Stimulated activated CD8-positive, alpha-beta memory T cell treated with anti-CD3 and anti-CD28 coated beads, Interleukin-15, amount 100 ng/mL, for 4 hours (primary cell): ENCODE results near the gene NDUFV2.
A peak's percentile ranks its signal among the peaks of the same experiment; 100 is the strongest.
"Not testable (repeated sequence)": the region's sequence is repeated elsewhere in the genome, so short reads cannot be mapped to it uniquely, and the experiment has no call there.

Experiments
- DNase-seq, 2 donors: peaks; one replicate each; pipeline ENCODE4 v3.0.0-alpha.2; 2020; ENCODE audit warnings: low read depth in 2 of 2

The NDUFV2 gene

DNA sequence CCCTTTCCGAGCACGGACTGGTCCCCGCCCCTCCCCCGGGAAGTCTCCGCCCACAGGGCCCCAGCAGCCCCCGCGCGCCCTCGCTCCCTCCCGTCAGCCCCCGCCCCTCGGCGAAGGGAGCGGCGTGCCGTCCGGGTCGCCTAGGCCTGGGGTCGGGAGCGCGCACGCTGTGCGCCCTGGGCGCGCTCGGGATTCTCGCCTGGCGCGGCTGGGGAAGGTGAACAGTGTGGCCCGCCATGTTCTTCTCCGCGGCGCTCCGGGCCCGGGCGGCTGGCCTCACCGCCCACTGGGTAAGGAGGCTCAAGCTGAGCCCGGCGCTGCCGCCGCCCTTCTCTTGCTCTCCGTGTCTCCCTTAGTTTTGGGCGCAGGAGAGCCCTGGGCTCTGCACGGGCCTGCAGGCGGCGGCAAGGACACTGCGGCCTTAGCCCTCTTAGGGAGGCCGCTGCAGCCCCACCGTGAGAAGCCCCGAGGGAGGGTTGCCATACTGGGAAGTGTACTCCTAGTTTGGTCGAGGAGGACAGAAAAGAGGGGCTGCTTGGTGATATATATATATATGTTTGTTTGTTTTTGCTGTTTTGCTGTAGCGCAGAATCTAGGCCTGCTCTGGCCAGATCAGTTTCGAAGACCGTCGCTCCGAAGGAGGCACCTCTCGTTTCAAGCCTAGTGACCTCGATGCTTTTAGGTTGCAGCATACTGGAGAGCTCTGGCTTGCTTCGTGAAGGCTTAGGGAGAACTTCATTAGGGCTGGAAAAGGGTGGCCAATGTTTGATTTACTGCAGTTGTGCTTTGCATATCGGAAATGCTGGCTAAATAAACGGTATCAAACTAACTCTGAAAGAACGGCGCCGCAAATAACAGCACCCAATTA is at the start of gene NDUFV2:
TSS of gene NDUFV2 (plus strand) at position 192 of the 868 bp plus-strand sequence. CDS start at position 237, 45 bp downstream.
- DNase-seq, result peak; percentile 93 to 96

DNA sequence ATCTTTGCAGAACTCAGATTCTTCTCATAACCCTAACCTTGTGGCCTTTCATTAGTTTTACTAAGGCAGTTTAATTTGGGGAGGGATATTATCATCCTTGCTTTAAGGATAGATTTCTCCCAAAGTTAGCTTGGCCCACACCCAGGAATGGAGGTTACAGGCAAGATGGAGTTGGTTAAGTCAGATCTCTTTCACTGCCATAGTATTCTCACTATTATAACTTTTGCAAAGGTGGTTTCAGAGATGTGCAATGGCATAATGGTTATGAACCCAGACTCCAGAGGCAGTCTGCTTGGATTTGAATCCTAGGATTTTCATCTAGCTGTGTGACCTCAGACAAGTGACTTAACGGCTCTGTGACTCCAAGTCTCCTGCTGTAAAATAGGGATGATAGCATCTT is 48.7 kb upstream of the NDUFV2 start:
- no peak for DNase-seq

DNA sequence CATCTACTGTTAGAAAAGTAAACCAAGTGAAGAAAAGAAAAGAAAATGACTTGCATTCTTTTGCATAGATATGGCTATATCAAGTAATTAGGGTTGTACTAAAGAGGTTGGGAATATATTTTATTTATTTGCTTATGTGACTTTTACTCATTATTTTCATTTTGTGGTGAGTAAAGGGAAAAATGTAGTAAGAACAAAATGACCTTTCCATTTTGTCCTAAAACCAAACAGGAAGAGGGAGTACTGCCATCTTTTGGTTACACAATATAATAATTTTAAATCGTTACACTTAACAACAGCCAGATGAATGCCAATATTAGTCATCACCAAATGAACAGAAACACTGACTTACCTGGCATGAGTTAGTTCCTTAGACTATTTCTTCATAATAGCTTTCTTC is 47.3 kb upstream of the NDUFV2 start:
- DNase-seq, result no peak

DNA sequence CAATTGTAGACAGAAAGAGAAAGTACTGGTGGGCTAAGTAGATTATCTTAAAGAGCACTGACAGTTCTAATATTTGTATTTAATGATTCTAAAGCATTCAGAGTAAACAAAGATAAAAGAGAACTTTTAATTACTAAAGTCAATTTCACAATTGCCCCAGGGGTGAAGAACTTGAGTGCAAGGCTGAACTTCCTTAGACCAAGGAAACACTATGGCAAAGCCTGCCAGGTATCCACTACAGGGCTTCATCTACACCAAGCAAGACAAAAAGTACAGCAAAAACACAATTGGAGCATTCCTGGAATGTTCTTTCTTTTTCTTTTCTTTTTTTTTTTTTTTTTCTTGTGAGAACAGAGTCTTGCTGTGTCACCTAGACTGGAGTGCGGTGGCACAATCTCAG is 46.9 kb upstream of the NDUFV2 start:
- DNase-seq, result no peak

DNA sequence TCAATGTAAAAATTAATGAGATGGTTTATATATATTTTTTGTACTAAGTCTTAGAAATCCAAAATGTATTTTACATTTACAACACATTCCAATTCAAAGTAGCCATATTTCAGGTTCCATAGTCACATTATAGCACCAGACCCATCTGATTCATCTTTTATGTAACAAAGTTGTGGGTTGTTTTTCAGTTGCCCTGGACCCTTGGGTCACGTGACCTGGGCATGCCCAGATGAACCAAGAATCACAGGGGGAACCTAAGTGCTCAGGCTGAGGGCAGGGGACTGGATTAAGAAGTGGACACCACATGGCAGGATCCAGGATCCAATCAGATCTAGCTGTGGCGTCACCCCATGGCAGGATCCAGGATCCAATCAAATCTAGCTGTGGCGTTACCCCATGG is 44.9 kb upstream of the NDUFV2 start:
- no peak for DNase-seq

DNA sequence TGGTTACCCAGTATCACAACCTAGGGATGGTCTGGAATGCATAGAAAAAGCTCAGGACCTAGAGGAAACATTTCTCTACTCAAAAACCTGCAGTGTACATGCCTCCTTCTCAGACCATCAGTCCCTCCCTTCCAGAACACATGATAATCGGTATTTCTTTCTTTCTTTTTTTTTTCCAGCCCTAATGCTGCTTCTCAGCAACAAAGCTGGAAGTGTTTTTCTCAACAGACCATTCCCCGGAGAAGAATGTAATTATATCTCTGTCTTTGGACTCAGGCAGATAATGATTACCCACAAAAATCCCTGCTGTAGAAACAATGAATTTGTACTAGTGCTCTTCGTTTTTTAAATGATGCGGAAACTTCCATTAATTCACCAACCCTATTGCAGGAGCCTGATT is 44.1 kb upstream of the NDUFV2 start:
- no peak for DNase-seq

DNA sequence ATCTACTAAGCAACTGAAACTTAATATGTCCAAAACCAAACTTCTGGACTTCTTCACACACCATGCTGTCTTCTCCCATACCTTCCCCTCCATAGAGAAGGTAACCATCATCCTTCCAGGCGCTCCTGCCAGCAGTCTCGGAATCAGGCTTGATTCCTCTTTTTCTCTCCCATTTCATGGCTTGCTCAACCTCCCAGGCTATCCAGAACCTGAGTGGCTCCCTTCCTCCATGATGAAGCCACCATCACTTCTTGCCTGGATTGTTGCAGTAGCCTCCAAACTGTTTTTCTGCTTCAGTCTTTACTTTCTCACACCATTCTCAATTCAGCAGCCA is 40.1 kb upstream of the NDUFV2 start:
- no peak for DNase-seq

DNA sequence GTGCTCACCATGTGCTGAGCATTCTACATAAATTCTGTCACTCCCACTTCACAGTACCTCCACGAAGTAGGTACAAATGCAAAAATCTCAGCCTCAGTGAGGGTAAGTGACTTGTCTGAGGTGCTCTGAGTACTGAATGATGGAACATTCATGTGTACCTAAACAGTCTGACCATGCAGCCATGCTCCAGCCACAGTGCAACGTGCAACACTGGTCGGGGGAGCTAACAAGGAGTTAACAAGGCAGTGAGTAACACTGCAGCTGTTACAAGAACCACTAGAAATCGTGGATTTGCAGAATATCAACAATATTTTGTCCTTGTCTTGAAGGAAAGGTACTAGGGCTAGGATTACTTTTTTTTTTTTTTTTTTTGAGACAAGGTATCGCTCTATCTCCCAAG is 36.6 kb upstream of the NDUFV2 start:
- DNase-seq, result no peak

DNA sequence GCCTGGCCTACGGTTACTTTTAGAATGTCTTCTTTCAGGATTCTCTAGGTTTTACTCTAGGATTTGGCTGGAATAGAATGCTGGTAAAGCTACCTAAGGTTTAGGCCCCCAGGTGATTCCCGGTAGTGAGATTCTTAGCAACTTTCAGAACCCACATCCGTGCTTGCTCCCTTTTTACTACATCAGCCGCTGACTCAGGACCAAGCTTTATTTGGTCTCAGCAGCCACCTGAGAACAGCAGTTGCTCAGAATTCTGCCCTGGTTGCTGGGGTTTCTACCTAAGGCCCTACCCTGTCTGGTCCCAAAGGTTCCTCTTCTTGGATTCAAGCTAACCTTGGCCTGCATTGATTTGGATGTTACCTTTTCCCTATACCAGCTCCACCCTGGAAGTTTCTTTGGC is 36.1 kb upstream of the NDUFV2 start:
- no peak for DNase-seq

DNA sequence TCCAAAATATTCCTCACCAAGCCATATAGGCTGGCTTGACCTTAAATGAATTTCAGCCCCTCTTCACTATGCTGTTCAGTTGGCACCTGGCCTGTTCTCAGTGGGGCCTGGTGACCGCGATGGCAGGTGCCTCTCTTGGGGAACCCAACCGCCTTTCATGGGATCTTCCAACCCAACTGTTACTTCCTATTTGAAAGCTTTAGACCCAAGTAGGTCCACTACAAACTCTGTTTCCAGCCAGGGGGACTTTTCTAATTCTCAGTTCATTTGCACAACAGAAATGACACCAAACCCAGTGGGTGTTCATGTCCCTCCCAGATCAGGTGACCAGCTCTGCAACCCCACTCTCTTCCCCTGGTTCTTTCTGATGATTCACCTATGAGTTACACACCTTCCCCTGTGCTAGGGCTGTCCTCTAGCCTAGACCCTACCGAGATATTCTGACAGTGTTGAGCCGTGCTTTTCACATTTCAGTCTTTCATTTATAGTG is 35.6 kb upstream of the NDUFV2 start:
- no peak for DNase-seq

DNA sequence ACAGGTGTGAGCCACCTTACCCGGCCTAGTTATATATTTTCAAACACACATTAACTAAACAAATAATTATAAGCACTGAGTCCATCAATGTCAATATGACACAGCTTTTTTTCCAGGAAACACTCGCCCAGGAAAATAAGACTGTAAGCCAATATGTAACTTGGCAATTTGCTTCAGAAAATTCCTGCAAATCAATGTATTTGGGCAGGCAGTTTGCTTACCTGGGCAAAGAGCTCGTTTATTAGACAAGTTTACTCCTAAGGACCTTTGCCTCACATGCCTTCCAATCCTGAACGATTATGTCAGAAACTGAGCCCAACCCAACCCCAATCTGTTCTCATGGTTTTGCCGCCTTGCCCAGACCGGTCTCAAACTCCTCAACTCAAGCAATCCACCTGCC is 34.7 kb upstream of the NDUFV2 start:
- DNase-seq, result no peak

DNA sequence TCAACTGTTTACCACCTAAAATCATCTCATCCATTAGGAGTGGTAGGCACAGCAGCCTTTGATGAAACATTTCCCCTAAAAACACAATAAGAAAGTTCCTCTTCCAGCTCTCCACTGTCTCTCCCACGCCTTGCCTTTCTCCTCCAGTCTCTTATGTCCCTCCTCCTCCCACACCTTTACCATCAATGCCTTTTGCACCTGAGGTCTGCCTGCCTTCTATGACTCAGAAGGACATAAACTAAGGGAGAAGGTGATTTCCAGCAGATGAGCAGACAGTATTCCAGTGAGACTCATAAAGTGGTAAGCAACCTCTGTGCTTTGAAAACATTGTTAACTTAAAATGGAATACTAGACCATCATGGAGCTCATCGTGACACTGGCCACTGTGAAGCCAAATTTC is 34.2 kb upstream of the NDUFV2 start:
- no peak for DNase-seq

DNA sequence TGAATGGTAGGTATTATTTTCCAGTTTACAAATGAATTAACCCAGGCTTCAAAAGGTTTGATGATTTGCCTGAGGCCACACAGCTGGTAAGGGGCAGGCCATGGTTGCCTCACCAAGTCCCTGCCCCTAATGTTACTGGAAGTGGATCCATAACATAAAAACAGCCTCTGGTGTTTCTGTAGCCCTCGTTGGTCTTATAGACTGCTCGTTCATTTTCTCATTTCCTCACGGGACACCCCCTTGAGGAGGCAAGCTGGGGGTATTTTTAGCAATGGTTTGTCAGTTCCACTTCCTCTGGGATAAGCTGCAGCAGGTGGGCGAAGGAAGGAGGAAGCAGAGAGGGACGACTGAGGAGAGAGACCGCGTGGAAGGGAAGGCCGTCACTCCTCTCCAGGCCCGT is 32.9 kb upstream of the NDUFV2 start:
- no peak for DNase-seq

DNA sequence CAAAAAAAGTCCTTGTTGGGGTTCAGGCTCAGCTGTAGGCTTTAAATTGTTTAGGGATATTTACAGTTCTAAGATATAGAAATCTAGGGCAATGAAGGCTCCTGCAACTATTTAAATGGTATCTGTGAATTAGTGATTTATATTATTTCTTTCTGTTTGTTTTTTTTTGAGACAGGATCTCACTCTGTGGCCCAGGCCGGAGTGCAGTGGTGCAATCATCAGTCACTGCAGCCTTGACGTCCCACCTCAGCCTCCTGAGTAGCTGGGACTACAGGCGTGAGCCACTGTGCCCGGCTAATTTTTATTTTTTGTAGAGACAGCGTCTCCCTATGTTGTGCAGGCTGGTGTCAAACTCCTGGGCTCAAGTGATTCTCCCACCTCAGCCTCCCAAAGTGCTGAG is 32.3 kb upstream of the NDUFV2 start:
- no peak for DNase-seq

DNA sequence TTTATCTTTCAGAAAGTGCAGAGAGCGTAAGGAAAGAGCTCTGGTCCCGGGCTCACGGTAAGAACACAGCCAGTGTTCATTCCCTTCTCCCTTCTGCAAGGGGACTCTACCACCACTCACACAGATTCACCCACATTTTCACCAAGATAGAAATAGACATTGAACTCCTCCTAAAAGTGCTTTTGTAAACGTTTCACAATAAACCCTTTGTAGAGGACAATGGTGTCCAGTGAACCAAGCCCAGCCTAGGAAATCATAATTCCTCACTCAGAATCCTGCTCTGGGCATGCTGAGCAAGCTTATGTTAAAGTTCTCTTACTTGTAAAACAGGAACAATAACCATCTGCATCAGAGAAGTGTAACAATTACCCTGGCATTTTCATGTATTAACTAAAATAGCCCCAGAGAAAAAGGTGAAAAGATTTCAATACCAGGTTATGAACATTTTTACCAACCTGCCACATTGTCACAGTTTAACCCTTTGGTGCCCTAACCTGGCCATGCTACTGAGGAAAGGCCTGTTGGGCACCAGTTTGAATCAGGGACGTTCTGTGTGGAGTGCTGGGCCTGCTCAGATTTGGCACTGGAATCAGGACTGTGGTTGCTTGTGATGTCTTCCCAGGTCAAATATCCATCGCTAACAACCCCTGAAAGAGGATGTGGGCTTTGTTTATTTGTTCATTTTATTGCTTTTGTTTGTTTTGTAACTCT is 22.5 kb upstream of the NDUFV2 start:
- no peak for DNase-seq

DNA sequence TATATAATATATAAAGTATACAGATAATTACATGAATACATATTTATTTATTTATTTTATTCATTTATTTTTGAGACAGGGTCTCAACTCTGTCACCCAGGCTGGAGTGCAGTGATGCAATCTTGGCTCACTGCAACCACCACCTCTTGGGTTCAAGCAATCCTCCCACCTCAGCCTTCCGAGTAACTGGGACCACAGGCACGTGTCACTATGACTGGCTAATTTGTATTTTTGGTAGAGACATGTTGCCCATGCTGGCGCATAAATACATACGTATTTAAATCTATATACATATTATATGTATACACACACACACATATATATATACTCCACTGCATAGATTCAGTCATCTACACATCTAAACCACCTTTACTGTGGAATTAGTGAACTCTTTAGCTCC is 20.6 kb upstream of the NDUFV2 start:
- DNase-seq, result no peak

DNA sequence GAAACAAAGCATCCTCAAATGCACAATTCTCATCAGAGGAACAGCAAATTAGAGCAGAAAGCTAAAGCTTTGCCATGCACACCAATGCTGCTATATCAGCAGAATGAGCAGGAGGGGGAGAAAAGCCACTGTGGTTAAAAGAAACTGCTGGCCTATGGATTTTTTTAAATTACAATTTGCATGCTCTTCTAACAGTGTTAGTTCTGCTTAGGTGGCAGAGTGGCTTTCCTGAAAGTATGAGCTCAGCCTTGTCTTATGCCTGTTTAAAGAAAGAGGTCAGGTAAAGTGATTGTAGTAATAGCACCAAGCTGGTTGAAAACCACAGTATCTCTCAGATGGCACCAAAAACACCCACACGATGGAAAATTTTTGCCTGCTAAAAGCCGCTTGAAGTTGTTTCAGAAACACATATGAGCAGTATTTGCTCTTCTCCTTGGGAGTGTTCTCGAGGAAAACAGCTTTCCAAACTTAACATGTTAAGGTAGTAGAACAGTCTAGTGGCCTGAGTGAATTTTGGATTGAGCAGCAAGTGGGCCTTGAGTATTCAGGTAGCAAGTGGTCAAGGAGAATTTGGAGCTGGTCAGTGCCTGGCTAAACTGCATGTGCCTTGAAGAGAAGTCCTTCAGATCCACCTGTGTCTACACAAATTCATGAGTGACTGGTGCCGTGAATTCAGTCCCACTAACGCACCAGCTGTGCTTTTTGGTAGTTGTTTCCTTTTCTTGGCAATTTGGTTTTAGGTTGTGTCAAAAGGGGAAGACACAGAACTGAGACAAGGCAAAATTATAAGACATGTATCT is 19.6 kb upstream of the NDUFV2 start:
- DNase-seq, result peak in 1 of 2 donors; percentile 35

DNA sequence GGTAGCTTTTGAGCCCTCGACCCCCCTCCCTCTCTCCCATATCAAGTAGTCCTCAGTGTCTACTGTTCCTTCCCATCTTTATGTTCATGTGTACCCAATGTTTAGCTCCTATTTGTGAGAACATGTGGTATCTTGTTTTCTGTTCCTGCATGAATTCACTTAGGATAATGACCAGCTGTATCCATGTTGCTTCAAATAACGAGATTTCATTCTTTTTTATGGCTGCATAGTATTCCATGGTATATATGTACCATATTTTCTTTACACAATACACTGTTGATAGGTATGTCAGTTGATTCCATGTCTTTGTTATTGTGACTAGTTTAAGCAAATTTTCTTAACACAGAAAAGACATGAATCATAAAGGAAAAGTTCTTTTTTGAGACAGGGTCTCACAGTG is 16.5 kb upstream of the NDUFV2 start:
- no peak for DNase-seq

DNA sequence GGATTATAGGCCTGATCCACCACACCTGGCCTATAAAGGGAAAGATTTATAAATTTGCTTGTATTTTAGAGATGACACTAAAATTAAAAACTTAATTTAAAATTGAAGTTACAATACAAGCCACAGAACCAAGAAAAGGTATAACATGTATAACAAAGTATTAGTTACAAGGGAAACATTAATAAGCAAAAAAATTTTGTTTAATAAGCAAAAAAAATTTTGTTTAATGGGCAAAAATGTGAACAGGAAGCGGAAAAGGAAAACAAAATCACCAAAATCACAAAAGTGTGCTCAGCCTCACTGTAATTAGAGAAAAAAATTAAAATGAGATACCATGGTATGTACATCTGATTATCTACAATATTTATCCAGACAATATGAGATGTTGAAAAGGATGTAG is 15.9 kb upstream of the NDUFV2 start:
- no peak for DNase-seq

DNA sequence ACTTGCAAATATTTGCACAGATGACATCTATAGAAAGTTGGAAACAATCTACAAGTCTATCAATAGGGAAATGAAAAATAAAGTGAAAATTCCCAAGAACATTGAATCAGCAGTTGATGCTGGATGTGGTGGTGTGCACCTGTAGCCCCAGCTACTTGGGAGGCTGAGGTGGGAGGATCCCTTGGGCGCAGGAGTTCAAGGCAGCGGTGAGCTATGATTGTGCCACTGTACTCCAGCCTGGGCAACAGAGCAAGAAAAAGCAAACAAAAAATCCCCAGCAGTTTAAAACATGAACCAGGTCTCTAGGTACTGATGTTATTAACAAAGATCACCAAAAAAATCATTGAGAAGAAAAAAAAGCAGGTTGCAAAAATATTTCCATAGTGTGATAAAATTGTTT is 15.4 kb upstream of the NDUFV2 start:
- DNase-seq, result no peak

DNA sequence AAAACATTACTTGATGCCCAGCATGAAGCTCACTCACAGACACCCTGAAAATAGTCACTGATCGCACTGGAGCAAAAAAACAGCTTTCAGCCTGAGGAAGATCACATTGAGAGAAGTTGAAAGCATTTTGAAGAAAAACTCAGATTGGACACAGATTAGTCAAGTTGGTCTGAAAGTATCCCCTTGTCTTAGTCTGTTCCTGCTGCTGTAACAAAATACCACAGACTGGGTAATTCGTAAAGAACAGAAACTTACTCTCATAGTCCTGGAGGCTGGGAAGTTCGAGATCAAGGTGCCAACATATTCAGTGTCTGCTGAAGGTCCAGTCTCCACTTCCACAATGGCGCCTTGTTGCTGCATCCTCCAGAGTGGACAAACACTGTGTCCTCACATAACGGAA is 14.2 kb upstream of the NDUFV2 start:
- no peak for DNase-seq

DNA sequence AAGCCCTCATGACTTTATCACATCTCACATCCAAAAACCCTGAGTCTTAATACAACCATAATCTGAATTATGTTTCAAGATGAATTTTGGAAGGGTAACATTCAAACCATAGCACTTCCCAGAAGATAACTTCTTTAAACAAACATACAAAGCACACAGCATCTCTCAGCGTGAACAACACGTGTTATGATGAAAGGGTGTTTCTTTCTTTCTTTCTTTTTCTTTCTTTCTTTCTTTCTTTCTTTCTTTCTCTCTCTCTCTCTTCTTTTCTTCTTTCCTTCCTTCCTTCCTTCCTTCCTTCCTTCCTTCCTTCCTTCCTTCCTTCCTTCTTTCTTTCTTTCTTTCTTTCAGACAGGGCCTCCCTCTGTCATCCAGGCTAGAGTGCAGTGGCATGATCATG is 13.8 kb upstream of the NDUFV2 start:
- DNase-seq, result not testable (repeated sequence)
